Smooth muscle cell of the brain vasculature (primary cell): ENCODE results near the gene PSMB4.
"Not testable (repeated sequence)": the region's sequence is repeated elsewhere in the genome, so short reads cannot be mapped to it uniquely, and the experiment has no call there.

Source experiments
- DNase-seq: peaks from one replicate; pipeline ENCODE4 v3.0.0-alpha.2; 2012; ENCODE audit warnings: low read depth, low spot score

PSMB4 gene

GRCh38 chr1:151399324-151400171 is at the start of gene PSMB4:
Gene PSMB4 (plus strand): TSS chr1:151399573. CDS start chr1:151399588, 15 bp downstream.
- peak; percentile 83 for DNase-seq

- not testable (repeated sequence) for DNase-seq
These were observed 49.0 kb upstream of the PSMB4 start for GRCh38 chr1:151350323-151350722.

- no peak for DNase-seq
These were observed 47.2 kb upstream of the PSMB4 start for GRCh38 chr1:151352021-151352718.

GRCh38 chr1:151356696-151357095 is 42.7 kb upstream of the PSMB4 start:
- DNase-seq: no peak

- no peak for DNase-seq
These were observed 37.5 kb upstream of the PSMB4 start for GRCh38 chr1:151361883-151362282.

GRCh38 chr1:151362308-151363155 is 36.8 kb upstream of the PSMB4 start:
- DNase-seq: no peak

- DNase-seq: no peak
These were observed 34.4 kb upstream of the PSMB4 start for GRCh38 chr1:151364996-151365395.

- DNase-seq: no peak
These were observed 31.5 kb upstream of the PSMB4 start for GRCh38 chr1:151367658-151368392.

GRCh38 chr1:151368393-151369301 is 30.7 kb upstream of the PSMB4 start:
- no peak for DNase-seq

GRCh38 chr1:151369302-151369610 is 30.1 kb upstream of the PSMB4 start:
- DNase-seq: no peak

- DNase-seq: no peak
These were observed 29.7 kb upstream of the PSMB4 start for GRCh38 chr1:151369621-151370048.

GRCh38 chr1:151370211-151370911 is 29.0 kb upstream of the PSMB4 start:
- no peak for DNase-seq

GRCh38 chr1:151371370-151372057 is 27.9 kb upstream of the PSMB4 start:
- no peak for DNase-seq

- peak; percentile 51 for DNase-seq
These were observed 27.1 kb upstream of the PSMB4 start, which contains the start of gene SELENBP1 for GRCh38 chr1:151372058-151372934. Gene SELENBP1 (minus strand): TSS chr1:151372705. CDS start chr1:151372641, 64 bp downstream.

GRCh38 chr1:151373196-151373595 is 26.2 kb upstream of the PSMB4 start:
- no peak for DNase-seq

- no peak for DNase-seq
These were observed 22.1 kb upstream of the PSMB4 start for GRCh38 chr1:151377150-151377884.

- no peak for DNase-seq
These were observed 14.8 kb upstream of the PSMB4 start for GRCh38 chr1:151384584-151384983.
